PC-3 (cell line): ENCODE data around the gene MAP2K5. TPM values are rescaled to one million over a fixed set of nuclear protein-coding genes. Genes with fewer than 3 reads are reported as not detected.

ENCODE experiments used
- ATAC-seq: fragments of 200-7000 bp; cut with Tn5 transposase; 2 replicates; pipeline ENCODE4 v1.9.1; 2020; ENCODE audit warnings: mild to moderate bottlenecking, moderate library complexity
- BruUV-seq: library from RNA; stranded (reverse); fragments of 400-500 nt; replicated peaks from 2 replicates; lab custom pipeline; 2021; lab: Mats Ljungman, UMichigan
- CTCF ChIA-PET: fragments of 300-600 bp; sonication (Branson Sonifier 250); formaldehyde crosslinking; loops from one replicate; lab custom pipeline; 2022; ENCODE audit warnings: antibody characterized with exemption; lab: Charles Lee
- POLR2A ChIA-PET: fragments of 300-600 bp; sonication (Branson Sonifier 250); formaldehyde crosslinking; loops from one replicate; lab custom pipeline; 2022; ENCODE audit warnings: antibody characterized with exemption; ENCODE audit not compliant: unreplicated experiment; lab: Charles Lee
- DNase-seq: peaks from one replicate; pipeline ENCODE4 v3.0.0-alpha.2; 2015
- H2AFZ ChIP-seq: fragments of 300-600 bp; sonication (generic); 2 replicates; pipeline ENCODE4 v1.6.0; 2016; ENCODE audit warnings: antibody characterized with exemption, low read length
- H3F3A ChIP-seq: fragments of 300-600 bp; sonication (generic); one replicate; pipeline ENCODE4 v1.6.0; 2017; ENCODE audit warnings: antibody characterized with exemption, low read length, control low read depth, mild to moderate bottlenecking; ENCODE audit not compliant: unreplicated experiment
- H3K27ac ChIP-seq: fragments of 300-600 bp; sonication (generic); 2 replicates; pipeline ENCODE4 v1.5.1; 2016; ENCODE audit warnings: mild to moderate bottlenecking, low read length
- H3K27me3 ChIP-seq: fragments of 300-600 bp; sonication (generic); 2 replicates; pipeline ENCODE4 v1.6.1; 2016; ENCODE audit warnings: low read length, mixed read lengths
- H3K36me3 ChIP-seq: fragments of 300-600 bp; sonication (generic); 2 replicates; pipeline ENCODE4 v1.6.1; 2016; ENCODE audit warnings: low read depth, mixed run types, low read length, mixed read lengths
- H3K4me1 ChIP-seq: fragments of 300-600 bp; sonication (generic); 2 replicates; pipeline ENCODE4 v1.5.1; 2016; ENCODE audit warnings: low read length; ENCODE audit not compliant: insufficient read depth
- H3K4me2 ChIP-seq: fragments of 300-600 bp; sonication (generic); 2 replicates; pipeline ENCODE4 v1.6.0; 2016; ENCODE audit warnings: low read length
- H3K4me3 ChIP-seq: fragments of 300-600 bp; sonication (generic); 2 replicates; pipeline ENCODE4 v1.5.1; 2016; ENCODE audit warnings: mild to moderate bottlenecking, low read length, mixed read lengths
- H3K79me2 ChIP-seq: fragments of 300-600 bp; sonication (generic); 2 replicates; pipeline ENCODE4 v1.6.1; 2017; ENCODE audit warnings: low read length, mixed read lengths
- H3K9ac ChIP-seq: fragments of 300-600 bp; sonication (generic); 2 replicates; pipeline ENCODE4 v1.6.0; 2016; ENCODE audit warnings: mild to moderate bottlenecking, low read length
- H3K9me2 ChIP-seq: fragments of 300-600 bp; sonication (generic); replicated peaks from 2 replicates; pipeline ENCODE4 v1.6.1; 2016; ENCODE audit warnings: mixed run types, low read length, mixed read lengths
- H3K9me3 ChIP-seq: fragments of 300-600 bp; sonication (generic); 2 replicates; pipeline ENCODE4 v1.6.1; 2016; ENCODE audit warnings: low read length, mixed read lengths
- H4K20me1 ChIP-seq: fragments of 300-600 bp; sonication (generic); 2 replicates; pipeline ENCODE4 v1.6.1; 2016; ENCODE audit warnings: low read length, mixed read lengths
- EZH2 ChIP-seq: fragments of 300-600 bp; sonication (generic); IDR thresholded peaks from one replicate; pipeline ENCODE4 v1.6.1; 2017; ENCODE audit warnings: antibody characterized with exemption, mild to moderate bottlenecking, low read length; ENCODE audit not compliant: unreplicated experiment
- EZH2phosphoT487 ChIP-seq: fragments of 300-600 bp; sonication (generic); IDR thresholded peaks from 2 replicates; pipeline ENCODE4 v1.6.1; 2018; ENCODE audit warnings: mild to moderate bottlenecking, antibody characterized with exemption, low read length, borderline replicate concordance
- intact Hi-C: fragments of 100-400 bp; cut with micrococcal nuclease; formaldehyde crosslinking; loops from 2 replicates; pipeline ENCODE4 v1.9.0; 2023
- total RNA-seq: library from RNA; depleted of rRNA; stranded (reverse); fragments of >200 nt; gene quantifications from 2 replicates; pipeline ENCODE4 v1.2.3, GENCODE V29; 2014
- TF ChIP-seq, protein P1 (sequence below): fragments of 300-600 bp; sonication (generic); conservative IDR thresholded peaks from 2 replicates; pipeline ENCODE4 v1.5.1; 2017; ENCODE audit warnings: antibody characterized with exemption, low read depth, mild to moderate bottlenecking, low read length

MAP2K5 gene
- total RNA-seq, 1 experiment from 2014 or later, result 5.5 TPM

DNA sequence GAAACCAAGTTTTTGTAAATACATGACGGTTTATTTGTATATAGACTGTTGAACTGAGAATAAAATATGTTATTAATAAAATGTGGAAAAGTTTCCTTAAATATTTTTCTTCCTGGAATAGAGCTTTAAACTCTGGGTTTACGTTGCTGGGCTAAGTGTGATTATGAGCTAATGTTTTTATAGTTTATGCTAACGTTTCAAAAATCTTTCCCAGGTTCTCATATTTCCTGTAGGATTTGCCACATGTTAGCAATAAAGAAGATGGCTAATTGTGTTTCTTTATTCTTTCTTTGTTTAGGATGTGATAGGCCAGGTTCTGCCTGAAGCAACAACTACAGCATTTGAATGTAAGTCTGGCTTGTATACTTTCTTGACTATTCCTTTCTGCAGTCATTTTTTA is 7.2 kb downstream of the MAP2K5 start:
- Histone ChIP-seq H3K9me3 (no peaks in the 10 kb centered on the region), H3K9ac (no peak overlapping the region), H3K27me3 (no peaks in the 10 kb centered on the region), H3K79me2 (no peaks in the 10 kb centered on the region), H3K9me2 (no peaks in the 10 kb centered on the region), H3K4me1 (no peaks in the 10 kb centered on the region), H2AFZ (no peak overlapping the region), H4K20me1 (no peaks in the 10 kb centered on the region), H3K36me3 (no peaks in the 10 kb centered on the region), H3K4me2 (no peak overlapping the region), H3K27ac (no peak overlapping the region), H3F3A (no peaks in the 10 kb centered on the region), H3K4me3 (no peak overlapping the region)
- POLR2A ChIA-PET, result no interaction called here
- TF ChIP-seq EZH2 (no peak), EZH2phosphoT487 (no peak)
- TF ChIP-seq, protein P1, sequence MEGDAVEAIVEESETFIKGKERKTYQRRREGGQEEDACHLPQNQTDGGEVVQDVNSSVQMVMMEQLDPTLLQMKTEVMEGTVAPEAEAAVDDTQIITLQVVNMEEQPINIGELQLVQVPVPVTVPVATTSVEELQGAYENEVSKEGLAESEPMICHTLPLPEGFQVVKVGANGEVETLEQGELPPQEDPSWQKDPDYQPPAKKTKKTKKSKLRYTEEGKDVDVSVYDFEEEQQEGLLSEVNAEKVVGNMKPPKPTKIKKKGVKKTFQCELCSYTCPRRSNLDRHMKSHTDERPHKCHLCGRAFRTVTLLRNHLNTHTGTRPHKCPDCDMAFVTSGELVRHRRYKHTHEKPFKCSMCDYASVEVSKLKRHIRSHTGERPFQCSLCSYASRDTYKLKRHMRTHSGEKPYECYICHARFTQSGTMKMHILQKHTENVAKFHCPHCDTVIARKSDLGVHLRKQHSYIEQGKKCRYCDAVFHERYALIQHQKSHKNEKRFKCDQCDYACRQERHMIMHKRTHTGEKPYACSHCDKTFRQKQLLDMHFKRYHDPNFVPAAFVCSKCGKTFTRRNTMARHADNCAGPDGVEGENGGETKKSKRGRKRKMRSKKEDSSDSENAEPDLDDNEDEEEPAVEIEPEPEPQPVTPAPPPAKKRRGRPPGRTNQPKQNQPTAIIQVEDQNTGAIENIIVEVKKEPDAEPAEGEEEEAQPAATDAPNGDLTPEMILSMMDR, result no peak
- BruUV-seq, result no TSS peak
- intact Hi-C loops, result no loop called here
- ATAC-seq, result no peak
- DNase-seq, result no peak
- CTCF ChIA-PET, result no interaction called here

DNA sequence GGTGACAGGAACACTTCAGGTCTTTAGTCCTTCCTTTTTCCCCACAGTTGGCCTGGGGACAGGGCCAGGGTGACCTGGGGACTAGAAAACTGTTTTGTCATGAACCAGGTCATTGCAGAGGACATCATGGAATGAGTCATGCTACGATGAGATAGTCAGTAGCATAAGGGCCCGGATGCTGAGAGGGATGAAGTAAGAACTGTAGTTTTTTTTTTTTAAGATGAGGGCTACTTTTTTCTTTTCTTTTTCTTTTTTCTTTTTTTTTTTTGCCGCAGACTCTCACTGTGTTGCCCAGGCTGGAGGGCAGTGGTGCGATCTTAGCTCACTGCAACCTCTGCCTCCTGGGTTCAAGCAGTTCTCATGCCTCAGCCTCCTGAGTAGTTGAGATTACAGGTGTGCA is 8.0 kb downstream of the MAP2K5 start:
- H3F3A ChIP-seq, result no peaks in the 10 kb centered on the region
- intact Hi-C loops, result no loop called here
- no peaks in the 10 kb centered on the region for H3K9me2 ChIP-seq
- no peak overlapping the region for H2AFZ ChIP-seq
- no peak overlapping the region for H3K4me3 ChIP-seq
- DNase-seq (no peak), ATAC-seq (no peak)
- no peak overlapping the region for H3K27ac ChIP-seq
- H3K27me3 ChIP-seq, result no peaks in the 10 kb centered on the region
- no peaks in the 10 kb centered on the region for H3K79me2 ChIP-seq
- no TSS peak for BruUV-seq
- H3K36me3 ChIP-seq, result no peaks in the 10 kb centered on the region
- CTCF ChIA-PET, result no interaction called here
- no peak overlapping the region for H3K9ac ChIP-seq
- POLR2A ChIA-PET, result no interaction called here
- TF ChIP-seq, protein P1, result no peak
- TF ChIP-seq EZH2 (no peak), EZH2phosphoT487 (no peak)
- H3K4me1 ChIP-seq, result no peaks in the 10 kb centered on the region
- H4K20me1 ChIP-seq, result no peaks in the 10 kb centered on the region
- H3K9me3 ChIP-seq, result no peaks in the 10 kb centered on the region
- no peak overlapping the region for H3K4me2 ChIP-seq

DNA sequence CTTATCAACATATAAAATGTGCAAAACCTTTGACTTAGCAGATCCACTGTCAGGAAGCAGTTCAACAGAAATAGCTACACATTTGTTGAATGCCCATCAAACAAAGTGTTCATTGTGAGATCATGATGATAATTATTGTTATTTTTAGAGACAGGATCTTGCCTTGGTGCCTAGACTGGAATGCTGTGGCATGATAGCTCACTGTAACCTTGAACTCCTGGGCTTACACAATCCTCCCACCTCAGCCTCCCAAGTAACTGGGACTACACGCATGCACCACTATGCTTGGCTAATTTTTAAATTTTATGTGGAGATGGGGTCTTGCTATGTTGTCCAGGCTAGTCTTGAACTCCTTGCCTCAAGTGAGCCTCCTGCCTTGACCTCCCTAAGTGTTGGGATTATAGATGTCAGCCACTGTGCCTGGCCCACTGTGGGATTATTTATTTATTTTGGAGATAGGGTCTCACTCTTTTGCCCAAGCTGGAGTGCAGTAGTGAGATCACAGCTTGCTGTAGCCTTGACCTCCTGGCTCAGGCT is 8.8 kb downstream of the MAP2K5 start:
- no peaks in the 10 kb centered on the region for H3K36me3 ChIP-seq
- ChIA-PET POLR2A (no interaction called here), CTCF (no interaction called here)
- no peak overlapping the region for H3K27ac ChIP-seq
- H3K9me2 ChIP-seq, result no peaks in the 10 kb centered on the region
- intact Hi-C loops, result no loop called here
- H3K4me3 ChIP-seq, result no peak overlapping the region
- no peaks in the 10 kb centered on the region for H3K4me1 ChIP-seq
- H3K79me2 ChIP-seq, result no peaks in the 10 kb centered on the region
- no peak overlapping the region for H3K4me2 ChIP-seq
- no TSS peak for BruUV-seq
- no peaks in the 10 kb centered on the region for H3K27me3 ChIP-seq
- TF ChIP-seq EZH2 (no peak), EZH2phosphoT487 (no peak)
- TF ChIP-seq, protein P1, result no peak
- H3K9ac ChIP-seq, result no peak overlapping the region
- DNase-seq (no peak), ATAC-seq (no peak)
- no peak overlapping the region for H2AFZ ChIP-seq
- no peaks in the 10 kb centered on the region for H3F3A ChIP-seq
- H3K9me3 ChIP-seq, result no peaks in the 10 kb centered on the region
- no peaks in the 10 kb centered on the region for H4K20me1 ChIP-seq
